Loucy (cell line): ENCODE data around the gene HMOX2.
A peak's percentile ranks its signal among the peaks of the same experiment; 100 is the strongest.

Experiments used
- H2AFZ ChIP-seq: fragments of 200-600 bp; sonication (generic); 2 replicates; pipeline ENCODE4 v1.6.0; 2016; ENCODE audit warnings: antibody characterized with exemption, mild to moderate bottlenecking, low read length, moderate library complexity
- H3F3A ChIP-seq: fragments of 200-600 bp; 2 replicates; pipeline ENCODE4 v1.6.0; 2016; ENCODE audit warnings: antibody characterized with exemption, low read depth, mild to moderate bottlenecking
- H3K27me3 ChIP-seq: fragments of 200-600 bp; sonication (generic); 2 replicates; pipeline ENCODE4 v1.6.1; 2014; ENCODE audit warnings: low read length, mild to moderate bottlenecking; ENCODE audit not compliant: insufficient read depth, poor library complexity, severe bottlenecking
- H3K36me3 ChIP-seq: fragments of 200-600 bp; sonication (generic); 2 replicates; pipeline ENCODE4 v1.6.1; 2016; ENCODE audit warnings: low read length; ENCODE audit not compliant: insufficient read depth
- H3K4me1 ChIP-seq: fragments of 200-600 bp; sonication (generic); 2 replicates; pipeline ENCODE4 v1.5.1; 2014; ENCODE audit warnings: low read length, mild to moderate bottlenecking; ENCODE audit not compliant: insufficient read depth, poor library complexity, severe bottlenecking
- H3K4me2 ChIP-seq: fragments of 200-600 bp; sonication (generic); 2 replicates; pipeline ENCODE4 v1.6.0; 2014; ENCODE audit warnings: antibody characterized with exemption, low read length, low read depth, mild to moderate bottlenecking; ENCODE audit not compliant: poor library complexity, severe bottlenecking
- H3K4me3 ChIP-seq: fragments of 200-600 bp; sonication (generic); 2 replicates; pipeline ENCODE4 v1.5.1; 2014; ENCODE audit warnings: low read length, mild to moderate bottlenecking, mixed read lengths; ENCODE audit not compliant: poor library complexity, severe bottlenecking
- H3K79me2 ChIP-seq: fragments of 200-600 bp; sonication (generic); 2 replicates; pipeline ENCODE4 v1.6.1; 2014; ENCODE audit warnings: low read length; ENCODE audit not compliant: insufficient read depth
- H3K9ac ChIP-seq: fragments of 200-600 bp; sonication (generic); 2 replicates; pipeline ENCODE4 v1.6.0; 2014; ENCODE audit warnings: mild to moderate bottlenecking, low read depth, low read length, moderate library complexity; ENCODE audit not compliant: poor library complexity, severe bottlenecking
- H3K9me2 ChIP-seq: fragments of 200-600 bp; sonication (generic); replicated peaks from 2 replicates; pipeline ENCODE4 v1.6.1; 2016; ENCODE audit warnings: low read depth, low read length, mixed read lengths
- H3K9me3 ChIP-seq: fragments of 200-600 bp; sonication (generic); 2 replicates; pipeline ENCODE4 v1.6.1; 2014; ENCODE audit warnings: mild to moderate bottlenecking, antibody characterized with exemption, low read length, low read depth; ENCODE audit not compliant: insufficient read depth
- H4K20me1 ChIP-seq: fragments of 200-600 bp; sonication (generic); 2 replicates; pipeline ENCODE4 v1.6.0; 2014; ENCODE audit warnings: antibody characterized with exemption, low read length, mild to moderate bottlenecking; ENCODE audit not compliant: insufficient read depth, poor library complexity, severe bottlenecking
- EZH2phosphoT487 ChIP-seq: fragments of 200-600 bp; IDR thresholded peaks from 2 replicates; pipeline ENCODE4 v1.6.1; 2018; ENCODE audit warnings: antibody characterized with exemption, mild to moderate bottlenecking, moderate library complexity, borderline replicate concordance
- TF ChIP-seq, protein P1 (sequence below): fragments of 200-600 bp; sonication (generic); conservative IDR thresholded peaks from 2 replicates; pipeline ENCODE4 v1.5.1; 2014; ENCODE audit warnings: mild to moderate bottlenecking, antibody characterized with exemption, low read length

HMOX2 gene

DNA sequence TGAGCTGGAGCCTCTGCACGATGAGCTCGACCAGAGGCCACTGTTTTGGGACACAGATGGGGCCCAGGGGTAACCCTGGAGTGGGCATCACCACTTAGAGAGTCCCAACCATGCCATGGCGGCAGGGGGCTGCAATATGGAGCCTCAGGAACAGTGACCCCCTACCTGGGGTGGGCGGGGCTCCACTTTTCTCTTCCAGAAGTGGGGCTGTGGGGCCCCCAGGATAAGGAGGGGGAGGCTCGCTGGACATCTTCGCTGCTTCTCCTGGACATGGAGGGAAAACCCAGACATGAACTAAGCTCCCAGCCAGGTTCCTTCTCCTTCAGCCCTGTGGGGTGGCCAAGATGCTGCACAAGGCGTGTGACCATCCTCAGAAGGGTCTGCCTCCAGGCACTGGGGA lies 37.7 kb downstream of the HMOX2 start:
- Histone ChIP-seq H2AFZ (no peak overlapping the region), H3K9ac (peak overlapping the region; percentile 84), H3K4me2 (peak overlapping the region; percentile 85), H3F3A (no peaks in the 10 kb centered on the region), H3K79me2 (peaks cover 15% of the 10 kb centered on the region; the same call in 1 of the 2 replicates), H3K4me3 (no peak overlapping the region), H3K9me2 (no peaks in the 10 kb centered on the region), H3K9me3 (no peaks in the 10 kb centered on the region), H3K36me3 (peaks cover 5% of the 10 kb centered on the region; the same call in 1 of the 2 replicates), H4K20me1 (no peaks in the 10 kb centered on the region), H3K27me3 (no peaks in the 10 kb centered on the region), H3K4me1 (peaks cover 23% of the 10 kb centered on the region)
- no peak for TF ChIP-seq EZH2phosphoT487
- TF ChIP-seq, protein P1, sequence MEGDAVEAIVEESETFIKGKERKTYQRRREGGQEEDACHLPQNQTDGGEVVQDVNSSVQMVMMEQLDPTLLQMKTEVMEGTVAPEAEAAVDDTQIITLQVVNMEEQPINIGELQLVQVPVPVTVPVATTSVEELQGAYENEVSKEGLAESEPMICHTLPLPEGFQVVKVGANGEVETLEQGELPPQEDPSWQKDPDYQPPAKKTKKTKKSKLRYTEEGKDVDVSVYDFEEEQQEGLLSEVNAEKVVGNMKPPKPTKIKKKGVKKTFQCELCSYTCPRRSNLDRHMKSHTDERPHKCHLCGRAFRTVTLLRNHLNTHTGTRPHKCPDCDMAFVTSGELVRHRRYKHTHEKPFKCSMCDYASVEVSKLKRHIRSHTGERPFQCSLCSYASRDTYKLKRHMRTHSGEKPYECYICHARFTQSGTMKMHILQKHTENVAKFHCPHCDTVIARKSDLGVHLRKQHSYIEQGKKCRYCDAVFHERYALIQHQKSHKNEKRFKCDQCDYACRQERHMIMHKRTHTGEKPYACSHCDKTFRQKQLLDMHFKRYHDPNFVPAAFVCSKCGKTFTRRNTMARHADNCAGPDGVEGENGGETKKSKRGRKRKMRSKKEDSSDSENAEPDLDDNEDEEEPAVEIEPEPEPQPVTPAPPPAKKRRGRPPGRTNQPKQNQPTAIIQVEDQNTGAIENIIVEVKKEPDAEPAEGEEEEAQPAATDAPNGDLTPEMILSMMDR = no peak

DNA sequence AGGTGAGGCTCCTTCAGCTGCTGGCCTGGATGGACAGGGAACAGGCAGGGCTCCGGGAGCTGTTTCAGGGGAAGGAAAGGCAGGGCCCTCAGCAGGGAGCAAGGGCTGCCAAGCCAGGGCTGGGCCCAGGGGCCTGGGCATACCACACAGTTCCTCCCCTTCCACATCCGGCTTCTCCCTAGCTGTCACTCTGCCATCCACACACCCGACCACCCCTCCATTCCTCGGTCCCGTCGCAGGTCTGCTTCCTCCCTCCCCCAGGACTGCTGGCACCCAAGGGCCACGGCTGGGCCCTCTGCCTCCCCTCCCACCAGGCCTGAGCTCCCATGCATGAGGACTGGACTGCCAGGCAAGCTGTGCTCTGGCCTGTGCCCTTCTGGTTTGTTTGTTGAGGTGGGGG lies 38.4 kb downstream of the HMOX2 start:
- peaks cover 15% of the 10 kb centered on the region; the same call in 1 of the 2 replicates for H3K79me2 ChIP-seq
- no peaks in the 10 kb centered on the region for H3K27me3 ChIP-seq
- H3K36me3 ChIP-seq = peaks cover 5% of the 10 kb centered on the region; the same call in 1 of the 2 replicates
- H3K9me2 ChIP-seq = no peaks in the 10 kb centered on the region
- no peaks in the 10 kb centered on the region for H3K9me3 ChIP-seq
- no peak for TF ChIP-seq EZH2phosphoT487
- TF ChIP-seq, protein P1 = no peak
- no peaks in the 10 kb centered on the region for H3F3A ChIP-seq
- peaks cover 23% of the 10 kb centered on the region for H3K4me1 ChIP-seq
- peak overlapping the region; percentile 68 for H3K4me3 ChIP-seq
- H2AFZ ChIP-seq = no peak overlapping the region
- H3K9ac ChIP-seq = peak overlapping the region; percentile 84
- H4K20me1 ChIP-seq = no peaks in the 10 kb centered on the region
- peak overlapping the region; percentile 85 for H3K4me2 ChIP-seq

DNA sequence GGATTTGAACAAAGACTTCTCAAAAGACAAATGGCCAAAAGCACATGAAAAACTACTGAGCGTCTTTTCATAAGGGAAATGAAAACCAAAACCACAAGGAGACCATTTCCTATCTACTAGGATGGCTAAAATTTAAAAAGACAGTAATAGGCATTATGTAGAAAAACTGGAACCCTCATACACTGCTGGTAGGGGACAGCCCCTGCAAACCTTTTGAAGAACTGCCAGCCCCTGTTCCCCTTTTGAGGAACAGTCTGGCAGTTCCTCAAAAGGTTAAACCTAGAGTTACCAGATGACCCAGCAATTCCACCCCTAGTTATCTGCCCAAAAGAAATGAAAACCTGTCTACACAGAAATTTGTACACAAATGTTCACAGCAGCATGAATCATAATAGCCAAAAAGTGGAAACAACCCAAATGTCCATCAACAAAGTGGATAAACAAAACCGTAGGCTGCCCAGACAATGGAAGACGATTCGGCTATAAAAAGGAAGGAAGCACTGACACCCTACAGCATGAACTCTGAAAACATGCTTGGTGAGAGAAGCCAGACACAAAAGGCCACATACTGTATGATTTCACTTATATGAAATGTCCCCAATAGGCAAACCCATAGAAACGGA lies 39.5 kb downstream of the HMOX2 start:
- Histone ChIP-seq H2AFZ (no peak overlapping the region), H3K36me3 (peaks cover 5% of the 10 kb centered on the region; the same call in 1 of the 2 replicates), H3K9ac (peak overlapping the region; percentile 84), H3K79me2 (peaks cover 15% of the 10 kb centered on the region; the same call in 1 of the 2 replicates), H3K9me2 (no peaks in the 10 kb centered on the region), H3F3A (no peaks in the 10 kb centered on the region), H4K20me1 (no peaks in the 10 kb centered on the region), H3K4me2 (peak overlapping the region; percentile 85), H3K4me1 (peaks cover 23% of the 10 kb centered on the region), H3K27me3 (no peaks in the 10 kb centered on the region), H3K4me3 (peak overlapping the region; percentile 68), H3K9me3 (no peaks in the 10 kb centered on the region)
- TF ChIP-seq, protein P1 = no peak
- no peak for TF ChIP-seq EZH2phosphoT487
